ENCODE measurements around the gene AFAP1L1. TPM values are rescaled to one million over a fixed set of nuclear protein-coding genes. Genes with fewer than 3 reads are reported as not detected.

Gene AFAP1L1
- total RNA-seq, 2 experiments from 2014 or later: not detected

GRCh38 chr5:149367972-149368645, 96.5 kb downstream of the AFAP1L1 start:
- Histone ChIP-seq H3K9me2 (ENCODE audit: insufficient read depth, low read length) (no peaks in the 10 kb centered on the region), H4K20me1 (ENCODE audit: insufficient read depth, low read length) (no peaks in the 10 kb centered on the region), H3K9me3 (ENCODE audit: low read length) (no peaks in the 10 kb centered on the region), H3K79me2 (ENCODE audit: insufficient read depth, low read depth, low read length) (no peaks in the 10 kb centered on the region), H3K36me3 (ENCODE audit: insufficient read depth, low read length) (no peaks in the 10 kb centered on the region), H3K27ac (ENCODE audit: low read depth, low read length, poor library complexity, severe bottlenecking) (no peak overlapping the region), H2AFZ (ENCODE audit: low read length) (no peak overlapping the region), H3K4me2 (ENCODE audit: low read length) (no peak overlapping the region), H3K4me3 (ENCODE audit: low read depth, low read length, poor library complexity, severe bottlenecking) (no peak overlapping the region), H3K4me1 (ENCODE audit: insufficient read depth, low read length, poor library complexity, severe bottlenecking) (peaks cover 5% of the 10 kb centered on the region)
- intact Hi-C loops (cut with micrococcal nuclease; ENCODE audit: unreplicated experiment): no loop called here
- no TSS peak for BruUV-seq (replicated peaks)
- CTCF ChIA-PET (ENCODE audit: unreplicated experiment): interaction anchor here (1.0 to 2.0 kb wide), 3 partner anchors 10 to 51 kb away, joined by 3 to 8 read pairs (median 5); partner anchors contain the start of gene PCYOX1L
- POLR2A ChIA-PET: interaction anchor here (0.8 to 1.4 kb wide), 5 partner anchors 7 to 208 kb away, joined by 3 to 6 read pairs (median 4); partner anchors contain the start of gene PCYOX1L
- DNase-seq (ENCODE audit: low spot score): no peak
- no peak for TF ChIP-seq EZH2phosphoT487 (IDR thresholded peaks at IDR 0.05; ENCODE audit: borderline replicate concordance, low read depth, low read length)
- TF ChIP-seq CTCF (conservative IDR thresholded peaks at IDR 0.05; ENCODE audit: low read length): no peak

- ChIA-PET CTCF (ENCODE audit: unreplicated experiment) (interaction anchor here (1.4 kb wide), 2 partner anchors 51 to 76 kb away, joined by 5 to 7 read pairs; no protein-coding TSS in a partner anchor), POLR2A (interaction anchor here (0.6 to 1.1 kb wide), 2 partner anchors 13 to 37 kb away, joined by 3 to 4 read pairs; partner anchors contain the start of gene PCYOX1L)
- DNase-seq (ENCODE audit: low spot score): no peak
- Histone ChIP-seq H3K9me3 (ENCODE audit: low read length) (no peaks in the 10 kb centered on the region), H3K9me2 (ENCODE audit: insufficient read depth, low read length) (no peaks in the 10 kb centered on the region), H2AFZ (ENCODE audit: low read length) (no peak overlapping the region), H3K79me2 (ENCODE audit: insufficient read depth, low read depth, low read length) (no peaks in the 10 kb centered on the region), H3K4me2 (ENCODE audit: low read length) (no peak overlapping the region), H3K27ac (ENCODE audit: low read depth, low read length, poor library complexity, severe bottlenecking) (no peak overlapping the region), H3K4me3 (ENCODE audit: low read depth, low read length, poor library complexity, severe bottlenecking) (no peak overlapping the region), H3K4me1 (ENCODE audit: insufficient read depth, low read length, poor library complexity, severe bottlenecking) (peaks cover 5% of the 10 kb centered on the region), H4K20me1 (ENCODE audit: insufficient read depth, low read length) (no peaks in the 10 kb centered on the region), H3K36me3 (ENCODE audit: insufficient read depth, low read length) (no peaks in the 10 kb centered on the region)
- intact Hi-C loops (cut with micrococcal nuclease; ENCODE audit: unreplicated experiment): loop anchor here (1.0 kb wide), 1 partner anchor 54 kb away; no protein-coding TSS in a partner anchor
- no TSS peak for BruUV-seq (replicated peaks)
- TF ChIP-seq CTCF (conservative IDR thresholded peaks at IDR 0.05; ENCODE audit: low read length): no peak
- TF ChIP-seq EZH2phosphoT487 (IDR thresholded peaks at IDR 0.05; ENCODE audit: borderline replicate concordance, low read depth, low read length): no peak
Observed at GRCh38 chr5:149370878-149371277, 99.2 kb downstream of the AFAP1L1 start.

Measured in OCI-LY7 (cell line).